NT2/D1 (cell line): Measurements from ENCODE around the gene L3MBTL4.

ENCODE experiments used
- YY1 ChIP-seq: IDR thresholded peaks from 2 replicates; pipeline ENCODE4 v1.6.1; 2011; ENCODE audit not compliant: insufficient read length, insufficient read depth
- ZNF274 ChIP-seq: IDR thresholded peaks from 2 replicates; pipeline ENCODE4 v1.6.1; 2011; ENCODE audit warnings: mild to moderate bottlenecking, low read depth, low read length

GRCh38 chr18:6444466-6445228 lies 29.9 kb upstream of the L3MBTL4 start:
- TF ChIP-seq ZNF274, result no peak
- TF ChIP-seq YY1, result no peak
